Fibroblast of lung (primary cell): ENCODE measurements around the gene CD200. TPM values are rescaled to one million over a fixed set of nuclear protein-coding genes. Genes with fewer than 3 reads are reported as not detected.

ENCODE experiments used
- DNase-seq, 2 donors: peaks; one replicate each; pipeline versions ENCODE4 v3.0.0 to v3.0.0-alpha.2; 2010; ENCODE audit warnings: low read depth in 2 of 2
- H2AFZ ChIP-seq: 2 replicates; pipeline ENCODE4 v1.5.1; 2012; ENCODE audit warnings: low read length, control low read depth, inconsistent platforms
- H3K27ac ChIP-seq: 2 replicates; pipeline ENCODE4 v1.5.1; 2011; ENCODE audit warnings: low read length, control low read depth; ENCODE audit not compliant: insufficient read depth
- H3K27me3 ChIP-seq: 2 replicates; pipeline ENCODE4 v1.5.1; 2011; ENCODE audit warnings: mild to moderate bottlenecking, low read length; ENCODE audit not compliant: control insufficient read depth, insufficient read depth
- H3K36me3 ChIP-seq: 2 replicates; pipeline ENCODE4 v1.5.1; 2011; ENCODE audit warnings: low read length; ENCODE audit not compliant: control insufficient read depth, insufficient read depth
- H3K4me1 ChIP-seq: 2 replicates; pipeline ENCODE4 v1.5.1; 2011; ENCODE audit warnings: low read length; ENCODE audit not compliant: control insufficient read depth, insufficient read depth; ENCODE audit errors: extremely low read depth
- H3K4me2 ChIP-seq: 2 replicates; pipeline ENCODE4 v1.5.1; 2011; ENCODE audit warnings: low read length, control low read depth; ENCODE audit not compliant: insufficient read depth; ENCODE audit errors: extremely low read depth
- H3K4me3 ChIP-seq, 4 experiments: fragments of 200-600 bp in 1 of 4; sonication (generic) in 1 of 4; replicated peaks in 1 of 4; 2 replicates each; pipeline ENCODE4 v1.5.1; 2011 to 2016; ENCODE audit warnings: low read length in 4 of 4, low read depth in 3 of 4, mild to moderate bottlenecking in 3 of 4, control low read depth in 2 of 4, inconsistent platforms in 1 of 4, mixed read lengths in 1 of 4; ENCODE audit not compliant: insufficient read depth in 1 of 4; ENCODE audit errors: control extremely low read depth in 1 of 4
- H3K79me2 ChIP-seq: 2 replicates; pipeline ENCODE4 v1.5.1; 2012; ENCODE audit warnings: mild to moderate bottlenecking, low read length, inconsistent platforms; ENCODE audit not compliant: control insufficient read depth, insufficient read depth
- H3K9ac ChIP-seq: 2 replicates; pipeline ENCODE4 v1.5.1; 2011; ENCODE audit warnings: mild to moderate bottlenecking, low read length, control low read depth; ENCODE audit not compliant: insufficient read depth
- H3K9me3 ChIP-seq: 2 replicates; pipeline ENCODE4 v1.5.1; 2012; ENCODE audit warnings: low read depth, low read length; ENCODE audit not compliant: control insufficient read depth, insufficient read depth
- H4K20me1 ChIP-seq: 2 replicates; pipeline ENCODE4 v1.5.1; 2011; ENCODE audit warnings: low read length; ENCODE audit not compliant: control insufficient read depth, insufficient read depth; ENCODE audit errors: extremely low read depth
- EZH2 ChIP-seq: IDR thresholded peaks from 2 replicates; pipeline ENCODE4 v1.5.1; 2012; ENCODE audit warnings: low read length, control low read depth, mild to moderate bottlenecking; ENCODE audit errors: missing control alignments
- polyA plus RNA-seq, 2 donors: library from polyadenylated mRNA; depleted of rRNA in 1 of 2; stranded (reverse) in 1 of 2; unstranded in 1 of 2; fragments of >200 nt; gene quantifications; 2 replicates each; pipeline ENCODE4 v1.2.1, GENCODE V29; 2011 to 2012; ENCODE audit warnings: missing spikeins in 1 of 2
- total RNA-seq: library from RNA; depleted of rRNA; stranded (reverse); fragments of >200 nt; gene quantifications from 2 replicates; pipeline ENCODE4 v1.2.1, GENCODE V29; 2014
- TF ChIP-seq, protein P1 (sequence below), 2 donors: IDR thresholded peaks in 1 of 2; conservative IDR thresholded peaks in 1 of 2; 1 replicate in 1 of 2; 2 replicates in 1 of 2; pipeline ENCODE4 v1.5.1; 2011 to 2012; ENCODE audit warnings: low read length in 2 of 2, control low read depth in 1 of 2, inconsistent platforms in 1 of 2, low read depth in 1 of 2, mild to moderate bottlenecking in 1 of 2

The CD200 gene
- total and polyA plus RNA-seq, 2 donors (not counting 1 experiment from before 2014, with no cell fraction given) = 0.17 to 0.22 TPM

GRCh38 chr3:112360561-112360960 lies 27.6 kb downstream of the CD200 start:
- Histone ChIP-seq H3K27me3 (no peaks in the 10 kb centered on the region), H3K36me3 (no peaks in the 10 kb centered on the region), H2AFZ (no peak overlapping the region), H3K4me2 (no peak overlapping the region), H4K20me1 (no peaks in the 10 kb centered on the region), H3K79me2 (no peaks in the 10 kb centered on the region), H3K4me3 (no peak overlapping the region), H3K27ac (no peak overlapping the region), H3K4me1 (no peaks in the 10 kb centered on the region), H3K9ac (no peak overlapping the region), H3K9me3 (no peaks in the 10 kb centered on the region)
- TF ChIP-seq, protein P1, sequence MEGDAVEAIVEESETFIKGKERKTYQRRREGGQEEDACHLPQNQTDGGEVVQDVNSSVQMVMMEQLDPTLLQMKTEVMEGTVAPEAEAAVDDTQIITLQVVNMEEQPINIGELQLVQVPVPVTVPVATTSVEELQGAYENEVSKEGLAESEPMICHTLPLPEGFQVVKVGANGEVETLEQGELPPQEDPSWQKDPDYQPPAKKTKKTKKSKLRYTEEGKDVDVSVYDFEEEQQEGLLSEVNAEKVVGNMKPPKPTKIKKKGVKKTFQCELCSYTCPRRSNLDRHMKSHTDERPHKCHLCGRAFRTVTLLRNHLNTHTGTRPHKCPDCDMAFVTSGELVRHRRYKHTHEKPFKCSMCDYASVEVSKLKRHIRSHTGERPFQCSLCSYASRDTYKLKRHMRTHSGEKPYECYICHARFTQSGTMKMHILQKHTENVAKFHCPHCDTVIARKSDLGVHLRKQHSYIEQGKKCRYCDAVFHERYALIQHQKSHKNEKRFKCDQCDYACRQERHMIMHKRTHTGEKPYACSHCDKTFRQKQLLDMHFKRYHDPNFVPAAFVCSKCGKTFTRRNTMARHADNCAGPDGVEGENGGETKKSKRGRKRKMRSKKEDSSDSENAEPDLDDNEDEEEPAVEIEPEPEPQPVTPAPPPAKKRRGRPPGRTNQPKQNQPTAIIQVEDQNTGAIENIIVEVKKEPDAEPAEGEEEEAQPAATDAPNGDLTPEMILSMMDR (conservative IDR thresholded peaks at IDR 0.05 in 1 of 2, IDR thresholded peaks at IDR 0.05 in 1 of 2; ENCODE audit: low read depth in 1 of 2, low read length in 2 of 2) = no peak
- TF ChIP-seq EZH2 = no peak
- DNase-seq = peak in 1 of 2 donors; percentile 80

DNA sequence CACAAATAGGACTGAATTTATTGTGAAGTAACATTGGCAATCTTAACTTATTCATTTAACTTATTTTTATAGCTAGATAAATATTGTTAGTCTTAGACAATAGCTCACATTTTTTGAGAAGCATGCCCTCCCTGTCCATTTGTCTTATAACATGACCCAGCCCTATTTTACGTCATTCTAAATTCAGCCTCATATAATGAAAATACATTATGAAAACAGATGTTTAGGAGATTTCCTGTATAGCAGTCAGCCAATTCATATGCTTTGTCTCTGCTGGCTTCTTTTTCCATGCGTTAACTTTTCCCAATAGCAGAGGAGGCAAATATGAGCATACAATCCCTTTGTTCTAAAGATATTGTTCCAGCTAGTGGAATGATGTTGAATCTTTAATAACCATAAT lies 29.3 kb downstream of the CD200 start:
- Histone ChIP-seq H4K20me1 (no peaks in the 10 kb centered on the region), H3K4me2 (no peak overlapping the region), H3K27ac (no peak overlapping the region), H3K9ac (no peak overlapping the region), H3K4me3 (no peak overlapping the region), H3K4me1 (no peaks in the 10 kb centered on the region), H3K36me3 (no peaks in the 10 kb centered on the region), H3K27me3 (no peaks in the 10 kb centered on the region), H2AFZ (no peak overlapping the region), H3K79me2 (no peaks in the 10 kb centered on the region), H3K9me3 (no peaks in the 10 kb centered on the region)
- no peak for TF ChIP-seq EZH2
- TF ChIP-seq, protein P1 (conservative IDR thresholded peaks at IDR 0.05 in 1 of 2, IDR thresholded peaks at IDR 0.05 in 1 of 2; ENCODE audit: low read depth in 1 of 2, low read length in 2 of 2) = no peak
- no peak for DNase-seq

- Histone ChIP-seq H3K4me2 (no peak overlapping the region), H3K27ac (no peak overlapping the region), H3K79me2 (no peaks in the 10 kb centered on the region), H3K27me3 (no peaks in the 10 kb centered on the region), H3K36me3 (no peaks in the 10 kb centered on the region), H3K9ac (no peak overlapping the region), H2AFZ (no peak overlapping the region), H4K20me1 (no peaks in the 10 kb centered on the region), H3K4me1 (no peaks in the 10 kb centered on the region), H3K9me3 (no peaks in the 10 kb centered on the region), H3K4me3 (no peak overlapping the region)
- no peak for DNase-seq
- TF ChIP-seq, protein P1 (conservative IDR thresholded peaks at IDR 0.05 in 1 of 2, IDR thresholded peaks at IDR 0.05 in 1 of 2; ENCODE audit: low read depth in 1 of 2, low read length in 2 of 2) = no peak
- TF ChIP-seq EZH2 = no peak
These were observed 31.3 kb downstream of the CD200 start for GRCh38 chr3:112364291-112364690.
